Large intestine (tissue), 3 donors: Measurements from ENCODE around the gene TOP1. TPM values are rescaled to one million over a fixed set of nuclear protein-coding genes. Genes with fewer than 3 reads are reported as not detected.

Source experiments
- DNase-seq, 2 donors: peaks; one replicate each; pipeline versions ENCODE4 v3.0.0 to v3.0.0-alpha.2; 2013
- H3K27ac ChIP-seq: one replicate; pipeline ENCODE4 v1.5.1; 2013; ENCODE audit warnings: low read length
- H3K27me3 ChIP-seq: 2 replicates; pipeline ENCODE4 v1.6.1; 2013; ENCODE audit warnings: low read length; ENCODE audit not compliant: control insufficient read depth, insufficient read depth
- H3K36me3 ChIP-seq: 2 replicates; pipeline ENCODE4 v1.6.1; 2013; ENCODE audit warnings: low read length; ENCODE audit not compliant: control insufficient read depth, insufficient read depth
- H3K4me1 ChIP-seq: one replicate; pipeline ENCODE4 v1.6.1; 2013; ENCODE audit warnings: low read length; ENCODE audit not compliant: control insufficient read depth, insufficient read depth
- H3K4me3 ChIP-seq: one replicate; pipeline ENCODE4 v1.5.1; 2013; ENCODE audit warnings: low read length
- H3K9me3 ChIP-seq: one replicate; pipeline ENCODE4 v1.6.1; 2013; ENCODE audit warnings: mild to moderate bottlenecking, low read depth, low read length, moderate library complexity; ENCODE audit not compliant: control insufficient read depth
- WGBS: methylation state at CpG from one replicate; pipeline ENCODE4 v1.1.5; 2013; ENCODE audit warnings: low lambda C conversion rate; ENCODE audit not compliant: insufficient coverage; 5-methylcytosine and 5-hydroxymethylcytosine counted together
- polyA plus RNA-seq: library from polyadenylated mRNA; unstranded; fragments of 120-200 nt; gene quantifications from one replicate; pipeline ENCODE4 v1.2.1, GENCODE V29; 2013

Gene TOP1
- polyA plus RNA-seq, 1 donor = 79.5 TPM

DNA sequence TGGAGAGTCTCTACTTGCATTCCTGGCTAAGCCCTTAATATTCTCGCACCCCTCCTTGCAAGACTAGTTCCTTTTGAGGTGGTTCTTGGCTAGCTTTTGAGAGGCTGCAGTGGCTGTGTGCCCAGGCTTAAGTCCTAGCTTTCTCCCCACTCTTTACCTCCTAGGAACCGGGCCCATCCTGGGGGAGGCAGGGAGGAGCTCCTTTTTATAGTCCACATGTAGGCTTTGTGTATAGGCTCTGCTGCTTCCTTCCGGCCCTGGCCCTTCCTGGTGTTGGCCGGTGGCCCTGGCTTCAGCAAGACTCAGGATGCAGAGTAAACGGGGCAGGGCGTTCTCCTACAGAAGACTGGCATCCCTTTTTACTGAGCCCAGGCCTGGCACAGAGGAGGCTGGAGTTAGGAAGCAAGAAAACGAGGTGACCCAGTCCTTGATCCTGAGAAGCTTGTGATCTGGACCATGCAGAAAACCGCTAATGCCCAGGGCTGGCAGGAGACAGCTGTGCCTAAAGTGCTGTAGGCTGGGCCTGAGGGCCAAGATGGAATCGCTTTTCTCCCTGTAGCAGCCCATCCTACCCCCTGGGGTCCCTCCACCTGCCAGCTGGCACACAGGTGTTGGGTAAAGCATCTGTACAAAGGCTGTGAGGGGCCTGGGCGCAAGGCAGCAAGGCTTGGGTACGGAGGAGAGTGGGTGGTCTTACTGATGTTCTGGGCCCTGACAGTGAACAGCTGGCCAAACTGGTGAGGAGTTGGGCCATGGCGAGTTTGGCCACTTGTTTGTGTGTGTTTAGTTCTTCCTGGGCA lies 117.4 kb downstream of the TOP1 start:
- H3K9me3 ChIP-seq = no peaks in the 10 kb centered on the region
- H3K27ac ChIP-seq = no peak overlapping the region
- peaks cover 53% of the 10 kb centered on the region for H3K4me1 ChIP-seq
- peaks cover 6% of the 10 kb centered on the region for H3K36me3 ChIP-seq
- no peak for DNase-seq
- H3K4me3 ChIP-seq = no peak overlapping the region
- no CpG with 5 or more reads among the region's 12 CpGs for WGBS
- H3K27me3 ChIP-seq = no peaks in the 10 kb centered on the region

DNA sequence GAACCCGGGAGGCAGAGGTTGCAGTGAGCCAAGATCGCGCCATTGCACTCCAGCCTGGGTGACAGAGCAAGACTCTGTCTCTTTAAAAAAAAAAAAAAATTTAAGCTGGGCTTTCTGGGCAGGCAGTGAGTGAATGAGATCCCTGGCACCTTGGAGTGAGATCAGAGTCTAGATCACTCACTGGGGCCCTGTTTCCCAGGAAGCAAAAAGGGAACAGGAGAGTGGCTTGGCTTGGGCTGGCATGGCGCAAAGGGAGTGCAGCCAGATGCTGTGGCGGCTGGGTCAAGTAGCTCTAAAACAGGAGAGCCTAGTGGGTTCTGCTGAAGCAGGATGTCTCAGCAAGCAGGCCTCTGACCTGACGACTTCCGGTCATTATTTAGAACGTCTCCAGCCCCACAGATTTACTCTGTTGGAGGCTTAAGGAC lies 119.2 kb downstream of the TOP1 start:
- Histone ChIP-seq H3K9me3 (no peaks in the 10 kb centered on the region), H3K27ac (peak overlapping the region; percentile 87), H3K4me1 (peaks cover 46% of the 10 kb centered on the region), H3K36me3 (peaks cover 6% of the 10 kb centered on the region), H3K27me3 (no peaks in the 10 kb centered on the region), H3K4me3 (no peak overlapping the region)
- peak; percentile 74 to 79 for DNase-seq
- WGBS = no CpG with 5 or more reads among the region's 8 CpGs

DNA sequence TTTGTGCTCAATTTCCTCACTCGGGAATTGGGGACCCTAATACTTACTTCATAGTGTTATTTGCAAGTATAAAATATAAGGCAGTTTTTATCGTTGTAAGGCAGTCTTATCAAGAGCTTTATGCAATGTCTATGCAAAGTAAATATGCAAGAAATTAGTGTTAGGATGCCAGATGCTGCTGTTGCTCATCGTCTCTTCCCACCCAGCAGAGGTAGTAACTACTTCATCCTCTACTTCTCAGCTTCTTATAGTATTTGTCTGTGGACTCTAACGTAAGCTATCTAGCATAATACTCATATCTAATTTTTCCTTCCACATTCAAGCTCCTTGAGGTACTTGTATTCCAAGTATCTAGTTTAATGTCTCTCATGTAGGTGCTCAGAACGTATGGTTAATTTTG lies 120.3 kb downstream of the TOP1 start:
- Histone ChIP-seq H3K4me1 (peaks cover 47% of the 10 kb centered on the region), H3K27me3 (no peaks in the 10 kb centered on the region), H3K36me3 (peaks cover 6% of the 10 kb centered on the region), H3K9me3 (no peaks in the 10 kb centered on the region), H3K4me3 (no peak overlapping the region), H3K27ac (peak overlapping the region; percentile 87)
- no peak for DNase-seq
- no CpG with 5 or more reads among the region's 5 CpGs for WGBS

DNA sequence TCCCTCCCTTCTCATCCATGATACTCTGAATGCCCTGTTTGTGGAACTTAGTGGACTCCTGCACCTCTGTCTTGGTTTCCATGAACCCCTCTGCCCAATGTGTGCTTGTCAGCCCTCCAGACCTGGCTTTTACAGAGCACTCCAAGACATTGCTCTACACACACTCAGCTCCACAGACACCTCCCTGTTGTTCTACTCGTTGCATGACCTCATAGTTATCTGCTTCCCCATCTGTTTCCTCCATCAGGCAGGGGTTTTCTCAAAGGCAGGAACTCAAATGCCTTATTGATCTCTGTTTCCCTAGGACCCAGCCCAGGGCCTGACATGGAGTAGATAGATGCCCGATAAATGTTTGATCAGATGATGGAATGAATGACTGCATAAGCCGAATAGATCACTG lies 122.0 kb downstream of the TOP1 start:
- H3K4me3 ChIP-seq = no peak overlapping the region
- 83% methylated on average over 1 of the region's 3 CpGs for WGBS

DNA sequence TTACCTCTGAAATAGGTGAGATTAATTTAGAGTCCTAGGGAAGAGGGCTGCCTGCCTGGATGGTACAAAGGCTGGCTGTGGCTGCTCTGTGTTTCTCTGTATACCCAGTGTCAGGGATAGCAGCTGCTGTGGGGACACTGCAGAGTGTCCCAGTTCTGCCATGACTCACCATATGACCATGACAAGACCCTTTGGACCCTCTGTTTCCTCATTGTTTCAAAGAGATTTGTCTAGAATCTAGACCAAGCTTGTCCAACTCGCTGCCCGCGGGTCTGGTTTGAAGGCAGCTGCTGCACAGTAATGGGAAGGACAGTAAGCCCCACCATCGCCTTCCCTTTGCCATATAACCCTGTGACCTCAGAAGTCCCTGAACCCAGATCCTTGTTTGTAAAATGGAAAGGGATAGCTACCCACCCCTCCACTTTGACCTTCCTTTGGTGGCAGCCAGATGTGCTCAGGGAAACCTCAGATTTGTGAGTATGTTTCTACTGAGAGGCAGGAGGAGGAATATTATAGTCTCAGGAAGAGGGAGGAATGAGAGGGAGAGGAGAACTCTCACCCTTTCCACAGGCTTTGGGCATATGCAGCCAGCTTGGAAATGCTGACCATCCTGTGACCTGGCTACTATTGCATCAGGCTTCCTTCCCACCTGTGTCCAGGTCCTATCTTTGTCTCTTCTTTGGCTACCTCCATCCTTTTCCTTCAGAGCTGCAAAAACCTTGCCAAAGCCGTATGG lies 122.7 kb downstream of the TOP1 start:
- Histone ChIP-seq H3K4me1 (peaks cover 47% of the 10 kb centered on the region), H3K9me3 (no peaks in the 10 kb centered on the region), H3K36me3 (peaks cover 13% of the 10 kb centered on the region), H3K27me3 (no peaks in the 10 kb centered on the region), H3K27ac (no peak overlapping the region), H3K4me3 (no peak overlapping the region)
- WGBS = no CpG with 5 or more reads among the region's 5 CpGs
- no peak for DNase-seq

More for the DNA sequence above, 122.0 kb downstream of the TOP1 start:
- Histone ChIP-seq H3K27ac (peak overlapping the region; percentile 87), H3K9me3 (no peaks in the 10 kb centered on the region), H3K4me1 (peaks cover 47% of the 10 kb centered on the region), H3K36me3 (peaks cover 11% of the 10 kb centered on the region), H3K27me3 (no peaks in the 10 kb centered on the region)
- no peak for DNase-seq

DNA sequence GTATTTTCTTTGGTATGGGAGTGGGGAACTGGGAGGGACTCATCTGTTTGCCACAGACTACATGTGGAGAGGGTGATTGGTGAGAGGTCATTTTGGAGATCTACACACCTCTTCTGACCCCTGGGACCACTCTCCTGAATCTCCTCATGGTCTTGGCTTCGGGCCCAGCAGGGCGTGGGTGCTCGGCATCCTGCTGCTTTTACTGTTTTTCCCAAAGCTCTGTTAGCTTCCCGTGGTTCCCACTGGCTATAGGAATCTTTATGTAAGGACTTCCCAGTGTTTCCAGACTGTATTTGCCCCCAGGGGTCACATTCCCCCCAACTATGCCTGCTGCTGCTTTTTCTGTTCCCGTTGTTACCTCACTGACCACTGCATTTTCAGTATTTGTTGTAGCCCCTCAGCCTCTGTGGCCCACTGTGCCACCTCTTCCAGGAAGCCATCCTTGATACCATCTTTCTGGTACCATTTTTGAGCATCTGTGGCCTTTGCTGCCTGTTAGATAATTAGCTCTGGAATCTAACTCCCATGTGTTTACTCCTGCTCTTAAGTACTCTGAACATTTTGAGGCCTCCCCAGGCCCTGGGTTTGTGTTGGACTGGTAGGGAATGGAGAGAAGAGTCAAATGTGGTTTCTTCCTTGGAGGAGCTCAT lies 123.6 kb downstream of the TOP1 start:
- 100% methylated on average over 1 of the region's 5 CpGs for WGBS
- peaks cover 14% of the 10 kb centered on the region for H3K36me3 ChIP-seq
- H3K4me3 ChIP-seq = no peak overlapping the region
- no peaks in the 10 kb centered on the region for H3K9me3 ChIP-seq
- peaks cover 42% of the 10 kb centered on the region for H3K4me1 ChIP-seq
- DNase-seq = no peak
- no peaks in the 10 kb centered on the region for H3K27me3 ChIP-seq
- peak overlapping the region; percentile 18 for H3K27ac ChIP-seq

DNA sequence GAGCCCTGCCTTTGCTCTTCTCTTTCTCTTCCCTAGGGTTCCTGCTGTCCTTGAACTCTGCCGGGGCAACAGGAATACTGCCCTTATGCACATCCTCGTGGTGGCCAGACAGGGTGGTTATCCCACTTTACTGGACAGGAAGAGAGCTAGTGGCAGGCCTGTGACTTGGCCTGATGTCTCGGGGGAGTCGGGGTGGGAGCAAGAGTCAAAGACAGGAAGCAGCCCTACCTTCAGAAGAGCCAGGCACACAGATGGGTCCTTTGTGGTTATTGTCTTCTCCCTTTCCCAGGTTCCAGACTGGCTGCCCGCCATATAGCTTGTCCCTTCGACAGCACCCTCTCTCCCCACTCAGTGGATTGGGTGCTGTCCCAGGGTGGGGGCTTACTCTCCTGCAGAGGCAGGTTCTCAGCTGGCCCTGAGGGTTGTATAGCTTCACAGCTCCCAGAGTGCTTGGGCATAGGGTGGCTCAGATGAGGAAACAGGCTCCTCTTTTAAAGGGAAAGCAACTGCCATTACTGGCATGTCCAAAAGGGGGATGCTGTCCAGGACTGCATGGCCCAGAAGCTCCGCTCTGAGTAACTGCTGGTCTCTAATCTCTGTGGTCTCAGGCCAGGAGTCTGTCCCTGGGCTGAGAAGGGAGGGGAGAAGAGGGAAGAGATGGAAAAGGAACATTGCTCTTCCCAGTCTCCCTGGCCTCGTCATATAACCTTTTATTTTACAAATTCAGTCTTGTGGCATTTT lies 126.0 kb downstream of the TOP1 start:
- H3K9me3 ChIP-seq = no peaks in the 10 kb centered on the region
- no peak overlapping the region for H3K4me3 ChIP-seq
- peaks cover 19% of the 10 kb centered on the region for H3K36me3 ChIP-seq
- no peaks in the 10 kb centered on the region for H3K27me3 ChIP-seq
- H3K4me1 ChIP-seq = peaks cover 27% of the 10 kb centered on the region
- no peak for DNase-seq
- WGBS = no CpG with 5 or more reads among the region's 8 CpGs
- H3K27ac ChIP-seq = no peak overlapping the region

DNA sequence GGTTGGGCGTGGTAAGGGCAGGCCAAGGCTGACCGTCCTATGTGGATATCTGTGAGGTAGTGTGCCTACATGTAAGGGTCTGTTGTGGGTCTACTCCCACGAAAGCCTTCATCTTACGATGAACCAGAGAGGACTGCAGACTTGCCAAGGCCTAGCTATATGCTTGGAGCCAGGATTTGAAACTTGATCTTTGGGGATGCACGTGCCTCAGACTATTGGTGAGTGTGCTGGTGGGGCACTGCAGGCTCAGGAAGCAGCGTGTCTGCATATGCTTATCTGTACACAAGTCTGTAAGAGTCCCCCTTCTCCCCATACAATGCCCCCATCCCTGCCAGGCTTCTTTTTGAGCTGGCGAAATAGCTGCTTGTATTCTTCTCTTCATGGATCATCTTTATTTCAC lies 126.6 kb downstream of the TOP1 start:
- H3K27ac ChIP-seq = no peak overlapping the region
- H3K9me3 ChIP-seq = no peaks in the 10 kb centered on the region
- H3K36me3 ChIP-seq = peaks cover 26% of the 10 kb centered on the region
- H3K4me1 ChIP-seq = peaks cover 21% of the 10 kb centered on the region
- no peak overlapping the region for H3K4me3 ChIP-seq
- H3K27me3 ChIP-seq = no peaks in the 10 kb centered on the region
- no CpG with 5 or more reads among the region's 7 CpGs for WGBS
- DNase-seq = no peak

DNA sequence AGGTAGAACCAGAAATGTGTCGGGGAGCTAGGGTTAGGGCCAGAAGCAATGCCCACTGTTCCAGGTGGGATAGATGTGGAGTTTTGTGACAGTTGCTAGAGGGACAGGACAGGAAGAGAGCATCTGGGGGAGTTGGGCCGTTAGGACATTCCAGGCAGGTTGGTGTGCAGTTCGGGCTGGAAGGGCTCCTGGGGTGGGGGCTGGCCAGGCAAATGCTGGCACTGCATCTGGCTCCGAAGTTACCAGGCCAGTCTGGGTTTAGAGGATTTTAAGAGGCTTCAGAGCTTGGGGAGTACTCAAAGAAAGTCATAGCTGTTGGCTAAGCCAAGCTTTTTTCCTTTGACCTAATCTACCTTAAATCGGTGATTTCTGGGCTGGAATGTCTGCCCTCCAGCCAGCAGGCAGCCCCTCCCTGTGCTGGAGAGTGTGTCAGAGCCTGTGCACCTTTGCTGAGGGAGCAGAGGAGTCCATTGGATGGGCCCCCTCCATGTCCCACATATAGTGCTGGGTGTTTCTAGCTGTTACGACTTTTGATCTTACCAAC lies 129.5 kb downstream of the TOP1 start:
- Histone ChIP-seq H3K36me3 (peaks cover 46% of the 10 kb centered on the region), H3K27me3 (no peaks in the 10 kb centered on the region), H3K27ac (no peak overlapping the region), H3K9me3 (no peaks in the 10 kb centered on the region), H3K4me1 (peaks cover 5% of the 10 kb centered on the region), H3K4me3 (no peak overlapping the region)
- DNase-seq = no peak
- WGBS = no CpG with 5 or more reads among the region's 6 CpGs

DNA sequence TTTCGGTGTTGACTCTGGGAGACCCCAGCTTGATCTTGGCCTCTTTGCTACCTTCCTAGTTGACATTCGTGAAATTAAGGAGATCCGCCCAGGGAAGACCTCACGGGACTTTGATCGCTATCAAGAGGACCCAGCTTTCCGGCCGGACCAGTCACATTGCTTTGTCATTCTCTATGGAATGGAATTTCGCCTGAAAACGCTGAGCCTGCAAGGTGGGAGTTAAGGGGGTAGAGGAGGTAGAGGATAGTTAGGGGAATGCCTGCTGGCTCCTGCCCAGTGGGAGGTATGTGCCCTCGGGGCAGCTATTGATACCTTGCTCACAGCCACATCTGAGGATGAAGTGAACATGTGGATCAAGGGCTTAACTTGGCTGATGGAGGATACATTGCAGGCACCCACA lies 130.9 kb downstream of the TOP1 start:
- H3K4me3 ChIP-seq = no peak overlapping the region
- no peak for DNase-seq
- H3K4me1 ChIP-seq = peaks cover 5% of the 10 kb centered on the region
- peaks cover 55% of the 10 kb centered on the region for H3K36me3 ChIP-seq
- 80% methylated on average over 2 of the region's 10 CpGs for WGBS
- H3K27ac ChIP-seq = no peak overlapping the region
- no peaks in the 10 kb centered on the region for H3K27me3 ChIP-seq
- no peaks in the 10 kb centered on the region for H3K9me3 ChIP-seq
